HG03039 (cell line): ENCODE results near the gene CRAT.

Experiments
- ATAC-seq: cut with Tn5 transposase; IDR thresholded peaks from one replicate; pipeline ENCODE4 v1.9.1; 2021; ENCODE audit warnings: mild to moderate bottlenecking, moderate library complexity; ENCODE audit not compliant: unreplicated experiment

Gene CRAT

DNA sequence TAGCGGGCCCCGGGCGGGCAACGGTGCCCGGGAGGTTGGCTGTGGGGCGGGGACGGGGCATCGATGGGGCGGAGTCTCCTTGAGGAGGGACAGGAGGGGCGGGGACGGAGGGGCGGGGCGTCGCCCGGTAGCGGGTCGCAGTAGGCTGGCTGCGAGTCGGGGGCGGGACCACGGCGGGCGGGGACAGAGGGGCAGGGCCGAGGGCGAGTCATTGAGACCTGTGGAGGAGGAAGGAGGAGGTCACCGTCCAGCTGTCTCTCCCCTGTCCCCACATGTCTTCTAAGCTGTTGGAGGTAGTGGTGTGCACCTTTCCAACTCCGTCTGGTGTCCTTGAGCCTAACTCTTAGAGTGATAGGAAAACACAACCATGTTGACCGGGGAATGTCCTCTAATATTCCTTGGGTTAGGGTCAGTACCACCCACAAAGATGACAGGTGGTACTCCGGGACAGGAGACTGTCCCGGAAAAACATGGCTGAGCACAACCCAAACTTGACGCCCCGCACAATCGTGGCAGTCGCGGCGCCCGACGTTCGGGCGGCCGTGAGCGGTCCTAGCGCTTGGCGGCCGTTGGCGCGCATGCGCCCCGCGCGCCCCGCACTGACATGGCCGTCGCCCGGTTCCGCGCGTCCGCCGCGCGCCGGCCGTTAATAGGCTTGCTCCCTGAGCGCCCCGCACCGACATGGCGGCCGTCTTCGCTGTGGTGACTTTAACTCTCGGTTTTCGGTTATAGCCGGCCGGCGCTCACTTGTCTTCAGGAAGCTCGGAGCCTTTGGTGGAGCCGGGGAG is at the start of gene CRAT, which contains the start of gene PTPA:
TSS of gene CRAT (minus strand) at position 54 of the 788 bp plus-strand sequence. CDS start 284 bp downstream, outside the sequence.
TSS of gene PTPA (plus strand) at position 676 of the 788 bp plus-strand sequence. CDS start 186 bp downstream, outside the sequence.
- ATAC-seq: peak; percentile 63

DNA sequence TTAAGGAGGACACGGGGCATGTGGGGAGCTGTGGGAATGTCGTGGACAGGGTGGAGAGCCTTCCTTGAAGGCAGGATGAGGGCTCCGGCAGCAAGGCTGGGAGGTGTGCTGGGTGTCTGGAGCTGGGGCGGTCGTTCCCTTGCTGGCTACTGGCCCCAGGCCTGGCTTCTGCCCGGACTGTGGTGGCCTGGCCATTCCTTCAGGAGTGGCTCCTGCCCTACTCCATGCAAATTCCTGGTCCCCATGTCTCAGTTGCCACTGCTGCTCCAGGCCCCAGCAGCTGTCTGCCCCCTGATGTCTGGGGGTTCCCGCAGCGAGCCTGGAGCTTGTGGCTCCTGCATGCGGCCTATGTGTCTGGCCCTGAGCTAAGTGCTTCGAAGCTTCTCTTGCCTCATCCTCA is 45.6 kb upstream of the CRAT start:
- ATAC-seq: no peak

DNA sequence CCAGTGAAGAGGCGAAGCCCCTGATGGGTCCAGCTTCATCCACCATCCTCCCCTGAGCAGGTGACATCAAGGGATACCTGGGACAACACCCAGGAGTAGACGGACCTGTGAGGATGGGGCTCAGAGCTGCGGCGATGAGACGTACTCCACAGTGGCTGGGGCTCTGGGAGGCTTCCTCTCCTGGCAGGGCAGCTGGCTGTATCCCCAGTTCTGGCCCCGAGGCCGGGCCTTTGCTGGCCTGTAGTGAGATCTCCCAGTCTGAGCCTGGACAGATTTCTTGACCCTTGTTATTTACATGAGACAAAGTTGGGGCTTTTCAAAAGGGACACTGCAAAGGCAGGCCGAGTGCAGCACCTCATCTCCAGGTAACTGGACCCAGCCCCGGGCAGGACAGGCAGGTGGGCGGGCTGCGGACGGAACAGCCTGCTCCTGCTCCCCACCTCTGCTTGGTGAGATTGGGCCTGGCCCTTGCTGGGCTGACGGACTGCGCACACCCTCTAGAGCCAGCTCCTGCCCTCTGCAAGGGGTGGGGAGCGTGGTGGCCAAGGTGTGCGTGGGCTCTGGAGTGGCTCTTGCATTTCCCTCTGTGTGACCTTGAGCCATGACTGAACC is 44.4 kb upstream of the CRAT start:
- no peak for ATAC-seq

DNA sequence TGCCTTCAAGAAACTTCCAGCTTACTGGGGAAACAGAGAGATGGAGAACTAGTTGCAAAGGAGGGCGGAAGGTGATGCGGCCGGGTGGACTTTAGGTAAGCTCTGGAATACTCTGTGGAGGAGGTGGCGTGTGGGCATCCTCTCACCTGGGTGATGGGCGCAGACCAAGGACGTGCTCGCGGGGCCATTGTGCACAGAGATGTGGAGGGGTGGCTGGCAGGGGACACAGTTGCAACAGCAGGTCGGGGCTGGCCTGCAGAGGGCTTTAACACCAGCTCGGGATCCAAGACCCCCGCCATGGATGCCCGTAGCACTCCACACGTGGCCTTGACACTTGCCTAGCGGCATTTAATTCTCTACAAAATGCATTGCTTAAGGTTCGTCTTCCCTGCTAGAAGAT is 40.9 kb upstream of the CRAT start:
- ATAC-seq: no peak

DNA sequence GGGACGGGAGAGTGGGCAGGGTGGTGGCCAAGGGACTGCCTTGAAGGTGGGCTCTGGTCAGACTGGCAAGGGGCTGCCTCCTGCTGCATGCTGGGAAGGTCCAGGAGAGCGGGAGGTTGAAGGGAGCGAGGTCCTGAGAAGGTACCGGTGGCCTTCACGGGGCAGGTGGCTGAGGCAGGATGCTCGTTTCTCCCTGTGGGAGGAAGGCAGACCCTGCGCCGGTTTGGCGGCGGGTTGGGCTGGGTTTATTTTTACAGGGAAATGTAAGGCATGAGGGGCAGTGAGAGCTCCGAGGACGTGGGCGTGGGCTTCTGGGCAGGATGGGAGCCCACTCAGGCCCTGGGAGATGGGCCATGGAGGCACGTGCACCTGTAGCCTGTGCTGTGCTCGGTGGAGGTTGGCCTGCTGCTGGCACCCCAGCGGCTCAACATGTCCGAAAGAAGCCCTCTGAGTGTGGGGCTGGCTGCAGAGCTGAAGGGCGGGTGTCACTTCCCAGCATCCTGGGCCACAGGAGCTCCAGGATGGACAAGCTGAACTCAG is 40.1 kb upstream of the CRAT start:
- no peak for ATAC-seq

DNA sequence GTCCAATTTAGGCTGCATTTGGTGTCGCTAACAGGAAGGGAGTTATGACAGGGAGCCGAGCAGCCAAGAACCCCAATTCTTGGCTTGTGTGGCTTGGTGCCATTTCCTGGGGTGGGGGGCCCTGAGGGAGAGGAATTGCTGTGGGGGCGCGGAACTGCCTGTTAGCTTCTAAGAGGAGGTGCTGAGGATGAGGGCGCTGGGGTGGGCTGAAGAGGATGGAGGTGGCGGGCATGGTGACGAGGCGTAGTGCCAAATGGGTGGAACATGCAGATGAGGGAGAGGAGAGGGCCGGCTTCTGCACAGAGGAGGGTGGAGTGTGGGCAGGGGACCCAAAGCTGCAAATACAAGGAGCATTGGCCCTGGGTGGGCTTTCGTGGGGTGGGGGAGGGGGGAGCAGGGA is 39.5 kb upstream of the CRAT start:
- no peak for ATAC-seq

DNA sequence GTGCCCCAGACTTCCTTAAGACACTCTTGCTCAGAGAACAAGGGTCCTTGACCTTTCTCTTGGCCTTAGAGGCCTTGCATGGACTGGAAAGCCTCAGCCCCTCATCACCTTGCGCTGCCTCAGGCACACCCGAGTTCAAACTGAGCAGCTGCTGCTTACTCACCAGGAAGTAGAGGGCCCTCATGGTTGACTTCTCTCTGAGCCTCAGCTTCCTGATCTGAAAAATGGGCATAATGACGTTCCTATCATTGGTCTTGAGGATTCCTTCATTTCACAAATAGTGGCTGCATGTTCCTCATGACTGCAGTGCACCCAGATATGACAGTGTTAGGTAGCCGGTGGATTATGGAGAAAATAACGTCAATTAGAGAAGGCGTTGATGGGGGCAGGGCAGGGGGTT is 38.8 kb upstream of the CRAT start:
- ATAC-seq: no peak

DNA sequence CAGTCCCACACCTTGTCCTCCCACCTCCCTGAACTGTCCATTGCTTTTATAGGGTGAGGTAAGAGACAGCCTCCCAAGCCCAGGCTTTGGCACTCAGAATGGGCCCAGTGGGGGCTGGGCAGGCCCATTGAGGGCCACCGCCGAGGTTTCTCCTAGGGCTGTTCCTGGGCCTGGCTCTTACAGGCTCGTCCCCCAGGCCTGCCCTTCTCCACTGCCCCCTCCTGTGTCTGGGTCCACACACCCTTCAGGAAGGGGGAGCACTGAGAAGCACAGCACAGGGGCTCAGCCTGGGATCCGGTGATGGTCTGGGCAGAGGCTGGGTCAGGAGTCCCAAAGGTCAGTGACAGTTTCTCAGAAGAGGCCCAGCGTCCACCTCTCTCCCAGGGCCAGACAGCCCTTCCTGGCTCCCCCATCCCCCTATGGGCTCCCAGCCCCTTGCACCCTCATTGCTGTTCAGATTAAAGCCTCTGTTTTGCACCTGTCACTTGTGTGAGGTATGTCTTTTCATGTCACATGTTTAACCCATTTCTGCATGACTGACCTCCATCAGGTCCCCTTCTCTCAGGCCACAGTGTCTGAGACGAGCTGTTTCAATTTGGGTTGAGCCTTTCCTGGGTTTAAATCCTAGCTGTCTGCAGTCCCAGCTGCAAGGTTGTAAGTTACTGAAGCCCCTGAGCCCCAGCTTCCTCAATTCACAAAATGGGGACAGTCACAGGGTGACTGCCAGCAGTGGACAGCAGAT is 38.0 kb upstream of the CRAT start:
- ATAC-seq: no peak

DNA sequence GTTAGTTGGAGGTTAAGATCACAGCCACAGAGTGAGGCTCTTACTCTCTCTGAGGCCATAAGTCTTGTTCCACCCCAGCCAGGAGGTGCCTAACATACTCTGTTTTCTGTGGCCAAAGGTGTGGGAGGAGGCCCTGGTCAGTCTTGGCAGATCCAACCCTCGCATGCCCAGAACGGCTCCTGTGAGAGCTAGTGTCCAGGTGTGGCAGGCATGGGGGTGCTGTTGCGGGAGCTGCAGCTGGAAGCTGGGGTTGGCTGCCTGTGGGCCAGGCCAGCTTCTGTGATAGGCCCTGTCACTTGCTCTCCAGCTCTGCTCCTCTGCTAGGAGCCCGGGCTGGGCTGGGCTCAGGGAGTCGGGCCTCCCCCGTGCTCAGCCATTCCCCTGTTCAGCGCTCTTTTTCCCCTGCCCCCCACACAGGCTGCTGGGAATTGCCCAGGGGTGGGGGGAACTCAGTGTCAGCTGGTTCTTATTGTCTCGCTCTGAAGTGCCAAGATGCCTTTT is 35.9 kb upstream of the CRAT start:
- ATAC-seq: no peak

DNA sequence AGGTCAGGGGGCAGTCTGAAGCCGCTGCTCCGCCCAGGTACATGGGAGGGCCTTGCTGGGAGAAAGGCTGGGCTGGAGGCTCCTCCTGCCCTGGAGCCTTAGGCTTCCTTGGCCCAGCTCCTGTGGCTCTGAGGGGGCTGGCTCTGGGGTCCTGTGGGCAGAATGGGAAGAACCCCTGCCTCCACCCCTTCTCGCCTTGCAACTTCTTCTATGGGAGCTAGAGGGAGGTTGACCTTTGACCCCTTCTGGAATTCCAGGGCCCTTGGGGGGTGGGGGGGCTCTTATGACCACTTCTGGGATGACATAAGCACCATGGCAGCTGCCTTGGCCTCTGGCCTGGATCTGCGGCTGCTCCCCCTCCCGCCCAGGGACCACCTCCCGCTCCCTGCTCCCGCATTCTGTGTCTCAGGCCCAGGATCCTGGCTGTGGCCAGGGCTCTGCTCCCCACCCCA is 35.3 kb upstream of the CRAT start:
- no peak for ATAC-seq

DNA sequence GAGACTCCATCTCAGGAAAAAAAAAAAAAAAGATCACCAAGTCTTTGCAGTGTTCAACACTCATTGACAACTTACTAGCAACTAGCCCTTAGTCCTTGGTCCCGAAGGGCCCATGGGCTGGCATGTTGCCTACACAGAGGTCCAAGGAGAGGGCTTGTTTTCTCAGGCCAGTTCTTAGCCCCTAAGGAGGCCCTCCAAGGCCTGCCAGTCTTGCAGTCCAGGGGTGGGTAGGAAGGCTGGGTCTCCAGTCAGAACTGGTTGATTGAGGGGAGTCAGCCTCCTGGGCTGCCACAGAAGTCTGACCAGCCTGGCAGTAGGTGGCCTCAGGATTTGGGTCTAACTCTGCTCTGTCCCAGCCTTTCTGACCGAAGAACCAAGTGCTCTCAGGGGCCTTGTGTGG is 34.7 kb upstream of the CRAT start:
- no peak for ATAC-seq

DNA sequence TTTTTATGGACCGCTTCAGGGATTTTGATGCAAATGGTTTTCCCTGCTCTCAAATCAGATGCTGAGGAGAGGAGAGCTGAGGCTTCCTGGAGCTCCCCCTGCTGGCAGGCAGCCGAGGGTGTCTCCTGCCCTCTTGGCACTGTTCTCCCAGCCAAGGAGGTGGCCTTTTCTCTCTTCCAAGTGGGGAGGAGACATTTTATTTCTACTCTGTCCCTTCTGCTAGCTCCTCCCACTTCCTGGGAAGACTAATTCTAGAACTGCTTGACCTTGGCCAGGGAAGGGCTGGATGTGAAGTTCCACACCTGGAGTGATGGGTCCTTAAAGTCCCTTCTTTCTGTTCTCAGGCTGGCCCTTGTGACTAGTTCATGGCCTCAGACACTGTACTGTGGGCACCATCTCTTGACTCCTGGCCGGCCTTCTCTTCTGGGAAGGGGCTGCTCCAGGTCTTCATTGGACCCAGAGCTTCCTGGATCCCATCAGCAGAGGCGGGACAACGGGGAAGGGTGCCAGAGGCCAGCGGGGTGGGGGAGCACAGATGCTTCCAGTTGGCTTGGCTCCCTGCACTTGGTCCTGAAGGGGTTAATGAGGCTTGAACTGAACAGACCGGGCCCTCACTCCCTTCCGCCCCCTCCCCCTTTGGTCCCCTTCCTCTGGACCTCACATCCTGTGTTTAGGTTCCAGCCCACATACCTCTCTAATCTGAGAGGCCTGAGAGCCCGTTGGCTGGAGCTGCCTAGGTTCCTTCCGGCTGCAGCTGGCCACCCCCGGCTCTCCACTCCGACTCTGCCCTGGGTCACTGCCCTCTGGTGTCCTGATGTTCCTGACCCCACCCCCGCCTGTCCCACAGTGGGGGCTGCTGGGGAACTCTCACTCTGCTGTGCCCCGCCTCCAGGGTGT is 32.7 kb upstream of the CRAT start:
- no peak for ATAC-seq

DNA sequence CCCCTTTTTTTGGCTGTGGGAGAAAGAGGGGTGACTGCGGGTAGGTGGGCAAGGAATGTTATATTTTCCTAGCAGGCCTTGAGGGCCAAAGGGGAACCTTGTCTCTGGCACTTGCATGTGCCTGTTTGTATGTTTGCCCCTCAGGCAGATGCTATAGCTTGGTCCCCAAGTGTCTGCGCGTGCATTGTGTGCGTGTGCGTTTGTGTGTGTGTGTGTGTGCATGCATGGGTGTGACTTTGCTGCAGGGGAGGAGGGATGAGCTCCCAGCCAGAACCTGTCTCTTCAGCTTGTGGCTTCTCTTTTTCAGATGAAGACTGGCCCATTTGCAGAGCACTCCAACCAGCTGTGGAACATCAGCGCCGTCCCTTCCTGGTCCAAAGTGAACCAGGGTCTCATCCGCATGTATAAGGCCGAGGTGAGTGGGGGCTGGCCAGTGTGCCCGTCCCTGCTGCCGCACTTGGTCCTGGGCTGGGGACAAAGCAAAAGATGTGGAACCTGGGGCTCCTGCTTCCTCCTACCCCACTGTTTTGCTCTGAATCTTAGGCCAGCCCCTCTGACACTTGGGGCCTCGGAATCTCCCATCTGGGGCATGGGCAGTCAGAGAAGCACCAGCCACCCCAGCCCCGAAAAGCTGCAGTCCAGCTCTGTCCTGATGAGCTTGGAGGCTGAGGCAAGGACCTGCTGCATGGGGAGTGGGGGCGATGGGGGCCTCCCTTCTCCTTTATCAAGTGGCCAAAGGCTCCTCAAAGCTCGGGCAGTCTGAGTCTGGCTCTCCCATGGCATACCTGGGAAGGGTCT is 31.7 kb upstream of the CRAT start:
- no peak for ATAC-seq

DNA sequence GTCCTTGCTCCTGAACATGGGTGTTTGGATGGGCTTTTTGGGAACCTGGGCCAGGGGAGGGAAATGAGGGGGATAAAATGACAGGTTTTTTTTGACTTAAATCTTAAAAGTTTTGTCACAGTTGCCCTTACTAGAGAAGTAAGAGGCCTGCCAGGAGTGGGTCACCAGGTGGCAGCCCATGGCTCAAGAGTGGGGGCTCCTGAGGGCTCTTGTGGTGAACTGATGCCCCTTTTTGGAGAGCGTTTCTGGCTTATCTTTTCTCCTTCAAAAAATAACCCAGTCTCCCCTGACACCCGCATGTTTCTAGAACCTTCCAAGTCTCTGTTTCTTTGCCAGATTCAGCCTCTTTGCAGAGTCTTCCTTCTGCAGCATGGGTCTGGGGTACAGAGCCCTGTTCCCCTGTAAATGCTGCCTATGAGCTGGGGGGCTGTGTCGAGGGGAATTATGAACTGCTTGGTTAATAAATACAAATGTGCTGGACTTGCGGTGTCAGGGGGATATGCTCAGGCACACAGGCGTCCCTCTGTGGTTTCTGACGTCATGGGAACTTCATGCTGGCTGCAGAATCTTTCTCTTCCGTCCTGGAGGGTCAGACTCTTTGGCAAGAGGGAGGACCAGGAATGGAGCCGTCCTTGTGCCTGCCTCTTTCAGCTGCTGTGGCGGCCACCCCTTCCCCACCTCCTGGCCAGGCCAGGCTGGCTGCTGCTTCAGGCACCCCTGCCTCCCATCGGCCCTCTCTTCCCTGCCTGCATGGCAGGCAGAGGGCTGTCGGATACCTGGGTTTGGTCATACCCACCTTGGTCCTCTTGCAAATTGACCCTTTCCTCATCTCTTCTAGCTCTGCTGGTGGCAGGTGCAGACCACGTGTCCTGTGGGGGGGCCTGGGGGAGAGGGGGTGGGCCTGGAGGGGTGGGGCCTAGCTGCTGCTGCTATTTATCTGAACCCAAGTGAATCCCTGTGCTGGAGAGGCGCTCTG is 30.8 kb upstream of the CRAT start:
- no peak for ATAC-seq

DNA sequence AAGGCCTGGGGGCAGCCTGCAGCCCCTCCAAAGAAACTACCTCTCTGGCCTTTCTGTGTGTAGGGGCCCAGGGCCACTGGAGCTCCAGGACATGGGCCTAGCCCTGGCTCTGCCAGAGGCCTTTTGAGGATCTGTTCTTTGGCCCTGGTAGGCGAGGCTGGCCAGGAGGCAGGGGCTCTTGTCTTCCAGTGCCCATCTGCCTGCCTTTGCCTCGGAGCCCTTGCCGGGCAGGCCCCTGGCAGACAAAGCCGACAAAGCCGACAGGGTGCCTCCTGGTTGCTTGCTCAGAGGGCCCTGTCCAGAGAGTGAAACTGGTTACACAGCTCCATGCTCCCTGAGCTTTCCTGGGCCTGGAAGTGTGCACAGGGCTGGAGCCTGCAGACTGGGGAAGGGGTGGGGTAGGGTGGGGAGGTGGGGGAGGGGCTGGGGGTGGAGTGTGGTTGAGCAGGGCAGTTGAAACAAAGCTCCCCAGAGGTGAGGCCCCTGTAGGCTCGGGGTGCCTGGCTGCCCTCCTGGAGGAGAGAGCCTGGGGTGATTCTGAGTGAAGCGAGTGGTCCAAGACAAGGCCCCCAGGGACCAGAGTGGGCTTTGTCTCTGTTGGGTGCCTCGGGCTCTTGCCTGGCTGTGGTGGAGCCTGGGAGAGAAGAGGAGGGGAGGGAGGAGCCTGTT is 29.9 kb upstream of the CRAT start:
- no peak for ATAC-seq

DNA sequence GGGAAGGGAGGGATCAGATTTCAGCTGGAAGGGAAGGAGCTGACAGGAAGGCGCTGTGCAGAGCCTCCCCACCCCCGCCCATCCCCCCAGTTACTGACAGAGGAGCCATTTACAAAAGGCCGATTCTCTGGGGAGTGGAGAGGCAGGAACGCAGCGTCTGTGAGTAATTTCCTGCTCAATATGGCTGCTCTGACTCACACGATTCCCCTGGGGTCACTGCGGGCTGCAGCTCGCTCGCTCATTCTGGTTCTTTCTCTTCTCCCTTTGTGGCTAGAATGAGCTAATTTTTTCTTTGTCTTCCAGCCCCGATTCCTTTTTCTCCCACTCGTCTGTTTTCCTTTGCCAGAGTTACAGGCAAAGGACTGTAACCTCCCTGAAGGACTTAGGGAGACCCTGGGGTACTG is 29.4 kb upstream of the CRAT start:
- no peak for ATAC-seq

DNA sequence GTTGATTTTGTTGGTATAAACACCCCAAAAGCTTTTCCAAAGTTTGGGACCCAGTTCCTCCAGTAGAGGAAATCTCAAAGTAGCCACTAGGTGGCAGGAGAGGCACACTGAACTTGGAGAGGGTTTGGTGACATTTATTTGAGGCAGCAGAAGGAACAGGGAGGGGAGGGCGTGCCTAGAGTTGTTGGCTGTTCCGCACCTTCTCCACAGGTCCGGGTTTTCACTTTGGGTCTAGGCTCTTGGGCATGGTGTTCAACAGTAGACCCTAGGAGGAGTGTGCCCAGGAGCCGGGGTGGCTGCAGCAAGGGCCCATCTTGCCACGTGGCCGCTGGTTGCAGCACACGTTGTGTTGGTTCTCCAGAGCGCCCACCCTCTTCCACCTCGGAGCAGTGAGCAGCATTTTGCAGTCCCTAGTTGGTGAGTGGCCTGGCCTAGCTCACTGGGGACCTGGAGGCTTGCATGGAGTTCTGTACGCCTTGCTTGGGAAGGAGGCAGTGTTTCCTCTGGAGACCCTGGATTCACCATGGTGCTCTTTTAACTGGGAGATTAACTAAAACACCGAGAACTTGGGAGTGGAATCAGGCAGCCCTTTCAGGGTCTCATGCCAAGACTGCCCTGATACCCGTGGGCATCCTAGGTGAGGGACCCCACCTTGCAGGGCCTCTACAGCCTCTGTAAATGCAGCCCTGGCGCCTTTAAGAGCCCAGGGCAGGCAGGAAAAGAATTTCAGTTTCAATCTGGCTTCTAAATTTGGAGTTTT is 28.8 kb upstream of the CRAT start:
- peak; percentile 32 for ATAC-seq
